ENCODE results near the gene THSD7A.

DNA sequence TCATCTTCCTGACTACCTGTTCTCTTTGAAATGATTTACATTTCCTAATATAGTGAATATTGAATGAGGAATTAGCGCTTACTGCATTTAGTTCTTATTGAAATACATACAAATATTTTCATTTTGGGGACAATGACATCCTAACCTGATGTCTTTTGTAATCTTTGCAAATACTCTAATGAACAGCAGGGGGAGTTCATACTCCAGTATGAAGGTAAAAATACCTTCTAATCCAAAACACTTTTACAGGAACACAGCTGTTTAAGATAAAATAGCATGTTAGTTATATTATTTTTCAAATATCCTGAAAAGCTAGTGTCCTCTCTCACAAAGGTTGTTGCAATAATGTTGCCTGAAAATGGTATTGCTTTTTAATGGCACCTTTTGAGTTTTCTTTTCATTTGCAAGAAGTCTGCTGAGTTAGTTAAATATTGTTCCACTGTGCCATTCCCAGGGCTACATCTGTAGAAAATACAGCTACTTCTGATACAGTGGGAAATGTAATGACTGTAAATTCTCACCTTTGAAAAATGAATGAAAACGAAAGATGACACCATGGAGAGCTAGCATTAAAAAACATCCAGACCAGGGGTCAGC, 458.4 kb downstream of the THSD7A start:
- TF ChIP-seq, protein P1, sequence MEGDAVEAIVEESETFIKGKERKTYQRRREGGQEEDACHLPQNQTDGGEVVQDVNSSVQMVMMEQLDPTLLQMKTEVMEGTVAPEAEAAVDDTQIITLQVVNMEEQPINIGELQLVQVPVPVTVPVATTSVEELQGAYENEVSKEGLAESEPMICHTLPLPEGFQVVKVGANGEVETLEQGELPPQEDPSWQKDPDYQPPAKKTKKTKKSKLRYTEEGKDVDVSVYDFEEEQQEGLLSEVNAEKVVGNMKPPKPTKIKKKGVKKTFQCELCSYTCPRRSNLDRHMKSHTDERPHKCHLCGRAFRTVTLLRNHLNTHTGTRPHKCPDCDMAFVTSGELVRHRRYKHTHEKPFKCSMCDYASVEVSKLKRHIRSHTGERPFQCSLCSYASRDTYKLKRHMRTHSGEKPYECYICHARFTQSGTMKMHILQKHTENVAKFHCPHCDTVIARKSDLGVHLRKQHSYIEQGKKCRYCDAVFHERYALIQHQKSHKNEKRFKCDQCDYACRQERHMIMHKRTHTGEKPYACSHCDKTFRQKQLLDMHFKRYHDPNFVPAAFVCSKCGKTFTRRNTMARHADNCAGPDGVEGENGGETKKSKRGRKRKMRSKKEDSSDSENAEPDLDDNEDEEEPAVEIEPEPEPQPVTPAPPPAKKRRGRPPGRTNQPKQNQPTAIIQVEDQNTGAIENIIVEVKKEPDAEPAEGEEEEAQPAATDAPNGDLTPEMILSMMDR (IDR thresholded peaks at IDR 0.05): peak in 4 of 5 experiments; percentile 8 to 32 (median 17)
- TF ChIP-seq POLR2A (IDR thresholded peaks at IDR 0.05): no peak
- TF ChIP-seq EP300 (IDR thresholded peaks at IDR 0.05): no peak

Measured in tibial nerve (tissue), 4 donors.